ENCODE measurements around the gene PPP1R3D.

The PPP1R3D gene

GRCh38 chr20:59947376-59947775 is 7.3 kb upstream of the PPP1R3D start:
- DNase-seq, result no peak

- DNase-seq, result no peak
Observed at GRCh38 chr20:59945731-59946130, 5.6 kb upstream of the PPP1R3D start.

GRCh38 chr20:59945175-59945574 is 5.1 kb upstream of the PPP1R3D start:
- DNase-seq, result peak; percentile 9

- no peak for DNase-seq
Observed at GRCh38 chr20:59944726-59945125, 4.6 kb upstream of the PPP1R3D start.

- DNase-seq, result no peak
Observed at GRCh38 chr20:59942245-59942644, 2.1 kb upstream of the PPP1R3D start.

DNA sequence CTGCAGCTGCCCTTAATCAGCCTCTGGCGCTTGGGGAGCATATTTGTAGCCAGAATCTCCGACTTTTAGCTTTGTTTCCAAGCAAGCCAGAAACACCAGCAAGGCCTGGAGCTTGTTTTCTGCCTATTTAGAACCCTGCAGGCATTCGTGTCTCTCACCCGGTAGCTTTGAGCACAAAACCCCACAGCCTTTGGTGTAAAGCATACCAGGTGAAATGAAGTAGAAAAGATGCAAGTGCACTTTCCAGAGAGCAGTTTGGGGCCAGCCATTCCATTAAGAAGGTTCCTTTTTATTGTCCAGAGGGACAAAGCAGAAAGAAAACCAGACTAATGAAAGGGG is 820 bp upstream of the PPP1R3D start:
- DNase-seq, result no peak

- DNase-seq, result no peak
Observed at GRCh38 chr20:59939879-59940128, 301 bp downstream of the PPP1R3D start.

- peak; percentile 3 for DNase-seq
Observed at GRCh38 chr20:59939052-59939878, 840 bp downstream of the PPP1R3D start.

DNA sequence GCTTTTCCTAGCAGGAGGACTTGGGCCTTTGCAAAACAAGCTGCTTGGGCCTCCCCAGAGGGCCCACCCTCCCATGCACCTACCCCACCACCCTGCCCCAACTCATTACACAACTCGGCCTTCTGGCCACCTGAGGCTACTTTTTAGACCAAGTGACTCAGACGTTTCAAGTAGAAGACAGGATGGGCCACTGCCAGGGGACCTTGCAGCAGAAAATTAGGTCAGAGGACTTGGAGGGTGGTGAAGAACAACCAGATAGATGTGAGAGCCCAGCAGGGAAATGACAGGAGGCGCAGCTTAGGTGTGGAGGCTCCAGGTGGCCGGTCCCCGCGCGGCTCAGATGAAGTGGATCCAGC is 1.4 kb downstream of the PPP1R3D start:
- DNase-seq, result no peak

DNA sequence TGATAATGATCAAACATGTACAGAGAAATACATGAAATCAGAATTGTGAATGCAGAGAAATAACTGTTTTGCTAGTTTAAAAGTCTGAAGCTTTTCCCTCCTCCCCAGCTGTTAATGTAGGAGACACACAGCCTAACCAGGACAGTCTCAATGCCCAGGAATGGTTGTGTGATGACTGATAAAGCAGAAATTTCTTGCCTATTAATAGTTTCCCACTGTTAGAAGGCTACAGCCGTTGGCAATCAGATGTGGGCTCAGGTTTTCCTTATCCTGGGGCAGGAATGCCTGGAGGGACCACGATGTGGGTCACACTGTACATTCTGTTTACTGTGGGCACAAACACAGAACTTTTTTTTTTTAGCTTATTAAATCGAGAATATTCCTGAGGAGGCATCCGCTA is 1.9 kb downstream of the PPP1R3D start:
- DNase-seq, result peak; percentile 4

GRCh38 chr20:59937150-59937549 is 3.0 kb downstream of the PPP1R3D start:
- no peak for DNase-seq

- no peak for DNase-seq
Observed at GRCh38 chr20:59936409-59936808, 3.7 kb downstream of the PPP1R3D start.

GRCh38 chr20:59935457-59936185 is 4.5 kb downstream of the PPP1R3D start:
- no peak for DNase-seq

DNA sequence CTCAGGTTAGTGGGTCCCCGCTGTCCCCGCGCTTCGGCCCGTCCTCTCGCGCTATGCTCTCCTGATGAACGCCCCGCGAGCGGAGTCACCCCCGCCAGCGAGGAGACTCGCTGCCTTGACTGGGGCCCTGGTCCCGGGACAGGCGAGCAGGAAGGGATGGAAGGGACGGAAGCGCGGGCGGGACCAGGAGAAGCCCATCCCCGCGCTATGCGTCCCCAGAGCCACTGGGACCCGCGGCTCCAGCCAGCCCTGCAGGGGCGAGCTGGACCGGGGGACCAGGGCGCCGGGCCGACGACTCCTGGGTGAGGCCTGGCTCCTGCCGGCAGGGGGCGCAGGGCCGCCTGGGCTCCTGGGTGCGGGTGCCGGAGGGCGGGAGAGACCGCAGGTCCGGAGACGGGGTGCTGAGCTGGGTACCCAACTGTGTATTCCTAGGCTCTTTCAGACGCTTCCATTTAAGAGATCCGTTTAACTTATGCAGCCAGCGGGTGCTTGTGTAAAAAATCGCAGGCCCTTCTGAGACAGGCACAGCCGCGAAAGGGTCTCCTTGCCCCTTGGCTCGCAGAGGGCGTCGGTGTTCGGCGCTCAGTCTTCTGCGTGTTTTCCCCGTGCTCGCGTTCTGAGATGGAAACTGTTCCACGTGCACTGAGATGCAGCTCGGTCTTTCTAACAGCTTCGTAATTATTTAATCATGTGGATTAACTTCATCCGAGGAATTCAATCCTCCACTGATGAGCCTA is 6.1 kb downstream of the PPP1R3D start:
- peak; percentile 69 for DNase-seq

DNA sequence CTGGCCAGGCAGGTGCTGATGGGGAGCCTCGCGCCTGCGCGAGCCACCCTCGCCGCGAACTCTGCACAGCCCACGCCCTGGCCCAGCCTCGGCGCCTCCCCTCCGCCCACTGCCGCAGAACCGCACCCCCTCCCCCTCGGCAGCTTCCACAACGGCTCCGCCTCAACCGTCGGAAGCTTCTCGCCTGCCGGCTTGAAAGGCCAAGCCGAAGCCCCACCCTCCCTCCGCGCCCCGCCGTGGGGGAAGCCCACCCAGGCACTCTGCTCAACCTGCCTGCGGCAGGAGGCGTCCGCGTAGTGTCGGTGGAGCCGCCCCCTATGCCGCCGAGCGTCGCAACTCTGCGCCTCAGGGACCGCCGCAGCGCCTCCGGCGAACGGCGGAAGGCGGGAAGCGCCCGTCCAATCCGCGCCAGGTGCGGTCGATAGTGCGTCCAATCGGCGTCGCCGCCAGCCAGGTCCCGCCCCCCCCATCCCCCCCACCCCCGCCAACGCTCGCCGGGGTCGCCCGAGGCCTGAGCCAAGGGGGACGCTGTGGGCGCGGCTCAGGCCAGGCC is 6.7 kb downstream of the PPP1R3D start, which contains the start of gene SYCP2:
Gene SYCP2, minus strand, starts transcription at position 342 of the 553 bp plus-strand sequence. CDS start 11,224 bp downstream, outside the sequence.
- DNase-seq, result peak; percentile 30

- DNase-seq, result no peak
Observed at GRCh38 chr20:59932616-59933295, 7.3 kb downstream of the PPP1R3D start.

GRCh38 chr20:59931511-59932312 is 8.4 kb downstream of the PPP1R3D start:
- DNase-seq, result no peak

GRCh38 chr20:59925899-59926298 is 14.2 kb downstream of the PPP1R3D start:
- DNase-seq, result no peak

GRCh38 chr20:59925359-59925758 is 14.7 kb downstream of the PPP1R3D start:
- DNase-seq, result no peak

- DNase-seq, result no peak
Observed at GRCh38 chr20:59923514-59923913, 16.6 kb downstream of the PPP1R3D start.

DNA sequence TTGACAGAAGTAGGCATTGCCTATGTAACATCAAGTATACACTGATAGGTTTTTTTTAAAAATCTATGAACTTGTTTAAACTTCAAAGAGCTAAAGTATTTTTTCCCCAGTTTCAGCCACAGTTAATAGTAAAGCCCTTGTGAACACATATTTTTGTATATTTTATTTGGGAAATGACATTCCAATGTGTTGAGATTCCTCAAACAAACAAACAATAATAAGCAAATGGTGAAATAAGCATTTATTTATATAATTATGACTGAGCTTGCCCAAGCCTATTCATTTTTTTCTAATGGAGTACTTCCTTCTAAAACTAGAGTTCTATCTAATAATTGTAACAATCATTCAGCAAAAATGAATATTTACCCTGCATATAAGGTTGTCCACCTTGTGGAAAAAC is 19.2 kb downstream of the PPP1R3D start:
- no peak for DNase-seq

DNA sequence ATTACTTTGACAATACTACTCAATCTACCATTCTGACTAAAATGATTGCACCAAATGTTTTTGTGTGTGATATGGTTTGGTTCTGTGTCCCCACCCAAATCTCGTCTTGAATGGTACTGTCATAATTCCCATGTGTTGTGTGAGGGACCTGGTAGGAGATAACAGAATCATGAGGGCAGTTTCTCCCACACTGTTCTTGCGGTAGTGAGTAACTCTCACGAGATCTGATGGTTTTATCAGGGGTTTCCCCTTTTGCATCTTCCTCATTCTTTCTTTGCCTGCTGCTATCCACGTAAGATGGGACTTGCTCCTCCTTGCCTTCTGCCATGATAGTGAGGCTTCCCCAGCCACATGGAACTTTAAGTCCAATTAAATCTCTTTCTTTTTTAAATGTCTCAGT is 27.5 kb downstream of the PPP1R3D start:
- peak; percentile 45 for DNase-seq
